Activated CD8-positive, alpha-beta T cell treated with anti-CD3 and anti-CD28 coated beads for 36 hours (primary cell): ENCODE results near the gene DAPK1. TPM values are rescaled to one million over a fixed set of nuclear protein-coding genes. Genes with fewer than 3 reads are reported as not detected.

ENCODE experiments used
- ATAC-seq: fragments of 200-7000 bp; cut with Tn5 transposase; one replicate; pipeline ENCODE4 v1.10.0; 2021; ENCODE audit warnings: mild to moderate bottlenecking, moderate library complexity
- CTCF ChIA-PET: fragments of 350-600 bp; sonication (Branson Sonifier 250); formaldehyde crosslinking; loops from one replicate; lab custom pipeline; 2021; ENCODE audit warnings: antibody characterized with exemption; lab: Charles Lee
- POLR2A ChIA-PET: fragments of 350-600 bp; sonication (Branson Sonifier 250); formaldehyde crosslinking; loops from one replicate; lab custom pipeline; 2021; ENCODE audit warnings: antibody characterized with exemption; lab: Charles Lee
- DNase-seq: peaks from one replicate; pipeline ENCODE4 v3.0.0-alpha.2; 2020
- H3K27ac Mint-ChIP-seq: one replicate; pipeline ENCODE4 v1.8.0; 2021; ENCODE audit warnings: mild to moderate bottlenecking, mixed read lengths
- H3K27me3 Mint-ChIP-seq: one replicate; pipeline ENCODE4 v1.8.0; 2021; ENCODE audit warnings: mixed read lengths
- H3K36me3 Mint-ChIP-seq: one replicate; pipeline ENCODE4 v1.8.0; 2021; ENCODE audit warnings: low read depth, mixed read lengths
- H3K4me1 Mint-ChIP-seq: one replicate; pipeline ENCODE4 v1.8.0; 2021; ENCODE audit warnings: low read depth, mixed read lengths
- H3K4me3 Mint-ChIP-seq: one replicate; pipeline ENCODE4 v1.8.0; 2021; ENCODE audit warnings: mild to moderate bottlenecking, moderate library complexity, mixed read lengths
- H3K9me3 Mint-ChIP-seq: one replicate; pipeline ENCODE4 v1.8.0; 2021; ENCODE audit warnings: mixed read lengths
- intact Hi-C: fragments of 100-400 bp; cut with micrococcal nuclease; formaldehyde crosslinking; loops from one replicate; pipeline ENCODE4 v1.10.0; 2022
- total RNA-seq, 2 experiments: library from RNA; stranded (reverse); gene quantifications; one replicate each; pipeline ENCODE4 v1.2.3, GENCODE V29; 2021
- TF ChIP-seq, protein P1 (sequence below): fragments of 200-600 bp; IDR thresholded peaks from one replicate; pipeline ENCODE4 v1.8.0; 2022; ENCODE audit warnings: antibody characterized with exemption, mild to moderate bottlenecking

Gene DAPK1
- total RNA-seq, 2 experiments from 2014 or later = 1.7 to 2.1 TPM

GRCh38 chr9:87517732-87518131, 20.1 kb downstream of the DAPK1 start:
- no peak overlapping the region for H3K27ac Mint-ChIP-seq
- intact Hi-C loops = no loop called here
- H3K36me3 Mint-ChIP-seq = no peaks in the 10 kb centered on the region
- no peak for ATAC-seq
- H3K9me3 Mint-ChIP-seq = no peaks in the 10 kb centered on the region
- DNase-seq = no peak
- peaks cover 1% of the 10 kb centered on the region for H3K27me3 Mint-ChIP-seq
- CTCF ChIA-PET = no interaction called here
- TF ChIP-seq, protein P1, sequence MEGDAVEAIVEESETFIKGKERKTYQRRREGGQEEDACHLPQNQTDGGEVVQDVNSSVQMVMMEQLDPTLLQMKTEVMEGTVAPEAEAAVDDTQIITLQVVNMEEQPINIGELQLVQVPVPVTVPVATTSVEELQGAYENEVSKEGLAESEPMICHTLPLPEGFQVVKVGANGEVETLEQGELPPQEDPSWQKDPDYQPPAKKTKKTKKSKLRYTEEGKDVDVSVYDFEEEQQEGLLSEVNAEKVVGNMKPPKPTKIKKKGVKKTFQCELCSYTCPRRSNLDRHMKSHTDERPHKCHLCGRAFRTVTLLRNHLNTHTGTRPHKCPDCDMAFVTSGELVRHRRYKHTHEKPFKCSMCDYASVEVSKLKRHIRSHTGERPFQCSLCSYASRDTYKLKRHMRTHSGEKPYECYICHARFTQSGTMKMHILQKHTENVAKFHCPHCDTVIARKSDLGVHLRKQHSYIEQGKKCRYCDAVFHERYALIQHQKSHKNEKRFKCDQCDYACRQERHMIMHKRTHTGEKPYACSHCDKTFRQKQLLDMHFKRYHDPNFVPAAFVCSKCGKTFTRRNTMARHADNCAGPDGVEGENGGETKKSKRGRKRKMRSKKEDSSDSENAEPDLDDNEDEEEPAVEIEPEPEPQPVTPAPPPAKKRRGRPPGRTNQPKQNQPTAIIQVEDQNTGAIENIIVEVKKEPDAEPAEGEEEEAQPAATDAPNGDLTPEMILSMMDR = no peak
- H3K4me3 Mint-ChIP-seq = no peak overlapping the region
- no peaks in the 10 kb centered on the region for H3K4me1 Mint-ChIP-seq
- POLR2A ChIA-PET = no interaction called here

DNA sequence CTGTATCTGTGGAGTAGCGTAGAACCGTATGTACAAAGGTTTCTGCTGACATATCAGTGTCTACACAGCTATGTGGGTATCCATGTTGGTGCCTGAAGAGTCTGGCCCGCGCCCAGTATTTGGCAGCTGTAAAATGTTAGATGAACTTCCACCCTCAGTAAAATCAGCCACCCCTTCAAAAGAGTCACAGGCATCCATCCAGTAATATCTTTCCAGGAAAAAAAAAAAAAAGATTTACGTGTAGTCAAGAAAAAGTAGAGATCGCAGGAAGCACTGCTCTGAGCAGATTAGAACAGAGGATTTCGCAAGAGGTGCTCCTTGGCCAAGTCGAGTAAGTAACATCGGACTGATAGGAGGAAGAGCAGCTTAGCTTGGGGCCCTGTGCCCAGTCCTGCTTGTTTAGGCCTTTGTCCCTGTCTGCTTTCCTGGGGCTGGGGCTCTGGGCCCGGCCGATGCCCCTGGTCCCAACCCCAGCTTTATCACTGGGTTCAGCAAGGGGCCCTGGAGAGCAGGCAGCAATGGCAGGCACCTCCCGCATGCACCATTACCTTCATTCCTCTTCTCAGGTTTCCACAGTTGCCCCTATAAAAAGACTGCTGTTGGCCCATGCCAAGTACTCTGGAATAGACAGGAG, 21.2 kb downstream of the DAPK1 start:
- H3K27ac Mint-ChIP-seq = no peak overlapping the region
- peaks cover 1% of the 10 kb centered on the region for H3K27me3 Mint-ChIP-seq
- CTCF ChIA-PET = interaction anchor here (0.6 kb wide), 1 partner anchor 18 kb away, joined by 3 read pairs; no protein-coding TSS in a partner anchor
- no peaks in the 10 kb centered on the region for H3K36me3 Mint-ChIP-seq
- DNase-seq (no peak), ATAC-seq (no peak)
- TF ChIP-seq, protein P1 = no peak
- H3K9me3 Mint-ChIP-seq = no peaks in the 10 kb centered on the region
- H3K4me1 Mint-ChIP-seq = no peaks in the 10 kb centered on the region
- POLR2A ChIA-PET = no interaction called here
- H3K4me3 Mint-ChIP-seq = no peak overlapping the region
- intact Hi-C loops = no loop called here

DNA sequence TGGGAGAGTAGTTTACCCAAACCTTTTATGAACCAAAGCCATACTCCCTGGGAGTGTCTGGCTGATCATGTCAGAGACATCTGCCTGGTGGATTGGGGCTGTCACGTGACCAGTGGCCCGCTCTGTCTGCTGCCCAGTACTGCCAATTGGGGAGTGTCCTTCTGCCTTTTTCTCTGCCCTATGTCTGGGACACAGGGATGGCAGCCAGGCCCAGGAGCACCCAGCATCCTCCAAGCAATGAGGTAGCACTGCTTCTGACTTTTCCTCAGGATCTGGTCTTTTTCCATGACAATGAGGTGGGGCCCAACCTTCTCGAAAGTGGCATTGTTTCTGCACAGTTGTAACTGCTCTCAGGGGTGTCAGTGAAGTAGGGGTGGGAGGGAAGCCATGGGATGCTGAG, 21.8 kb downstream of the DAPK1 start:
- ChIA-PET CTCF (no interaction called here), POLR2A (no interaction called here)
- Mint-ChIP-seq H3K9me3 (no peaks in the 10 kb centered on the region), H3K36me3 (no peaks in the 10 kb centered on the region), H3K4me1 (no peaks in the 10 kb centered on the region), H3K27ac (no peak overlapping the region), H3K27me3 (peaks cover 1% of the 10 kb centered on the region), H3K4me3 (no peak overlapping the region)
- ATAC-seq (no peak), DNase-seq (no peak)
- intact Hi-C loops = no loop called here
- TF ChIP-seq, protein P1 = no peak

- DNase-seq (no peak), ATAC-seq (no peak)
- TF ChIP-seq, protein P1 = no peak
- ChIA-PET CTCF (no interaction called here), POLR2A (no interaction called here)
- Mint-ChIP-seq H3K36me3 (no peaks in the 10 kb centered on the region), H3K9me3 (no peaks in the 10 kb centered on the region), H3K4me3 (no peak overlapping the region), H3K4me1 (no peaks in the 10 kb centered on the region), H3K27ac (no peak overlapping the region), H3K27me3 (peaks cover 1% of the 10 kb centered on the region)
- intact Hi-C loops = no loop called here
Measured at GRCh38 chr9:87520172-87520683, 22.6 kb downstream of the DAPK1 start.

- Mint-ChIP-seq H3K9me3 (no peaks in the 10 kb centered on the region), H3K36me3 (no peaks in the 10 kb centered on the region), H3K4me3 (no peak overlapping the region), H3K27me3 (peaks cover 1% of the 10 kb centered on the region), H3K4me1 (no peaks in the 10 kb centered on the region), H3K27ac (no peak overlapping the region)
- DNase-seq (no peak), ATAC-seq (no peak)
- POLR2A ChIA-PET = no interaction called here
- TF ChIP-seq, protein P1 = no peak
- intact Hi-C loops = no loop called here
- CTCF ChIA-PET = no interaction called here
Measured at GRCh38 chr9:87521834-87522233, 24.2 kb downstream of the DAPK1 start.
